Smooth muscle cell (in vitro differentiated cells): Measurements from ENCODE around the gene CHMP2B. TPM values are rescaled to one million over a fixed set of nuclear protein-coding genes. Genes with fewer than 3 reads are reported as not detected.

Experiments
- DNase-seq: peaks from one replicate; lab custom pipeline; 2025; ENCODE audit not compliant: unreplicated experiment; lab: John Stamatoyannopoulos, UW
- H2AFZ ChIP-seq: fragments of 200-600 bp; sonication (generic); 2 replicates; pipeline ENCODE4 v1.6.0; 2016; ENCODE audit warnings: antibody characterized with exemption, low read depth, mild to moderate bottlenecking
- H3F3A ChIP-seq: fragments of 200-600 bp; sonication (generic); 2 replicates; pipeline ENCODE4 v1.6.0; 2017; ENCODE audit warnings: antibody characterized with exemption, low read depth
- H3K27ac ChIP-seq: fragments of 200-600 bp; sonication (generic); 2 replicates; pipeline ENCODE4 v1.5.1; 2016; ENCODE audit warnings: low read depth, mild to moderate bottlenecking
- H3K27me3 ChIP-seq: fragments of 200-600 bp; sonication (generic); 2 replicates; pipeline ENCODE4 v1.6.1; 2016; ENCODE audit warnings: low read depth, mild to moderate bottlenecking
- H3K36me3 ChIP-seq: fragments of 200-600 bp; sonication (generic); 2 replicates; pipeline ENCODE4 v1.5.1; 2016; ENCODE audit warnings: low read depth
- H3K4me1 ChIP-seq: fragments of 200-600 bp; sonication (generic); 2 replicates; pipeline ENCODE4 v1.5.1; 2016; ENCODE audit warnings: low read depth
- H3K4me2 ChIP-seq: fragments of 200-600 bp; sonication (generic); 2 replicates; pipeline ENCODE4 v1.6.0; 2016; ENCODE audit warnings: mild to moderate bottlenecking
- H3K4me3 ChIP-seq: fragments of 200-600 bp; sonication (generic); 2 replicates; pipeline ENCODE4 v1.5.1; 2016; ENCODE audit warnings: mild to moderate bottlenecking
- H3K79me2 ChIP-seq: fragments of 200-600 bp; sonication (generic); 2 replicates; pipeline ENCODE4 v1.6.0; 2016; ENCODE audit warnings: low read depth, mild to moderate bottlenecking
- H3K9ac ChIP-seq: fragments of 200-600 bp; sonication (generic); 2 replicates; pipeline ENCODE4 v1.6.0; 2016; ENCODE audit warnings: low read depth
- H3K9me3 ChIP-seq: fragments of 200-600 bp; sonication (generic); replicated peaks from 2 replicates; pipeline ENCODE4 v1.5.1; 2016; ENCODE audit warnings: low read depth
- H4K20me1 ChIP-seq: fragments of 200-600 bp; sonication (generic); 2 replicates; pipeline ENCODE4 v1.6.0; 2016; ENCODE audit warnings: low read depth
- WGBS: methylation state at CpG from one replicate; pipeline ENCODE4 v1.1.7; 2016; ENCODE audit warnings: low lambda C conversion rate; 5-methylcytosine and 5-hydroxymethylcytosine counted together
- polyA plus RNA-seq: library from polyadenylated mRNA; unstranded; fragments of >200 nt; fragmentation: Nextera tagmentation; extraction: Ambion mirVana; gene quantifications from 2 replicates; pipeline ENCODE4 v1.2.1, GENCODE V29; 2016
- total RNA-seq: library from RNA; depleted of rRNA; stranded (reverse); fragments of >200 nt; gene quantifications from 2 replicates; pipeline ENCODE4 v1.2.3, GENCODE V29; 2014
- TF ChIP-seq, protein P1 (sequence below): fragments of 200-600 bp; sonication (generic); IDR thresholded peaks from 2 replicates; pipeline ENCODE4 v1.5.1; 2017; ENCODE audit warnings: borderline replicate concordance, mild to moderate bottlenecking, antibody characterized with exemption; ENCODE audit not compliant: insufficient read depth, poor library complexity, severe bottlenecking

CHMP2B gene
- total and polyA plus RNA-seq, 2 experiments from 2014 or later = 43.2 to 52.0 TPM

DNA sequence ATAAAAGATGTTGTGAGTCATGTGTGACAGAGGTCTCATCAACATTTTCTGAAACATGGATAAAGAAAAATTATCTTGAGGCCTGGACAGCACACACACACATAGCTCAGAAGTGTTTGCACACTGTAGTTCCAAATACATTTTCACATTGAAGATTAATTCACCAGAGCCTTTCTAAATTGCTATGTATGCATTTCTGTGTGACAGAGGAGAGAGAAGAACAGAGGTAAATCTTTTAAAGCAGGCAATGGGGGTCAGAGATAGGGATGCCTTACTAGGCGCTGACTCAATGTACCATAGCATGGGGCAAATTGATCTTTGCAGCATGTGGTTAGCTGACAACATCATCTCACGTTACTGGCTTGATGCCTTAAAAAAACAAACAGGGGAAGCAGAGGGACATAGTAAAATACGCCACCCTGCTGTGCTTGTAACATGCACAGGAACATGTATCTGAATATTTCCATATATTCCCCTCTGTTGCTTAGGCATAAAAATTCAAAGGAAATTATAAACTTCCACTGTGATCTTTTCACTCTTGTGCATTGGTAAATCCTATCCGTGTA, 41.6 kb downstream of the CHMP2B start:
- Histone ChIP-seq H4K20me1 (no peaks in the 10 kb centered on the region), H3K9ac (no peak overlapping the region), H3K4me1 (no peaks in the 10 kb centered on the region), H3K79me2 (no peaks in the 10 kb centered on the region), H3F3A (no peaks in the 10 kb centered on the region), H3K4me2 (no peak overlapping the region), H3K27me3 (no peaks in the 10 kb centered on the region), H3K9me3 (no peaks in the 10 kb centered on the region), H3K27ac (no peak overlapping the region), H3K4me3 (no peak overlapping the region), H3K36me3 (no peaks in the 10 kb centered on the region), H2AFZ (no peak overlapping the region)
- DNase-seq = no peak
- TF ChIP-seq, protein P1, sequence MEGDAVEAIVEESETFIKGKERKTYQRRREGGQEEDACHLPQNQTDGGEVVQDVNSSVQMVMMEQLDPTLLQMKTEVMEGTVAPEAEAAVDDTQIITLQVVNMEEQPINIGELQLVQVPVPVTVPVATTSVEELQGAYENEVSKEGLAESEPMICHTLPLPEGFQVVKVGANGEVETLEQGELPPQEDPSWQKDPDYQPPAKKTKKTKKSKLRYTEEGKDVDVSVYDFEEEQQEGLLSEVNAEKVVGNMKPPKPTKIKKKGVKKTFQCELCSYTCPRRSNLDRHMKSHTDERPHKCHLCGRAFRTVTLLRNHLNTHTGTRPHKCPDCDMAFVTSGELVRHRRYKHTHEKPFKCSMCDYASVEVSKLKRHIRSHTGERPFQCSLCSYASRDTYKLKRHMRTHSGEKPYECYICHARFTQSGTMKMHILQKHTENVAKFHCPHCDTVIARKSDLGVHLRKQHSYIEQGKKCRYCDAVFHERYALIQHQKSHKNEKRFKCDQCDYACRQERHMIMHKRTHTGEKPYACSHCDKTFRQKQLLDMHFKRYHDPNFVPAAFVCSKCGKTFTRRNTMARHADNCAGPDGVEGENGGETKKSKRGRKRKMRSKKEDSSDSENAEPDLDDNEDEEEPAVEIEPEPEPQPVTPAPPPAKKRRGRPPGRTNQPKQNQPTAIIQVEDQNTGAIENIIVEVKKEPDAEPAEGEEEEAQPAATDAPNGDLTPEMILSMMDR = no peak
- 66% methylated on average over 4 of the region's 4 CpGs for WGBS

DNA sequence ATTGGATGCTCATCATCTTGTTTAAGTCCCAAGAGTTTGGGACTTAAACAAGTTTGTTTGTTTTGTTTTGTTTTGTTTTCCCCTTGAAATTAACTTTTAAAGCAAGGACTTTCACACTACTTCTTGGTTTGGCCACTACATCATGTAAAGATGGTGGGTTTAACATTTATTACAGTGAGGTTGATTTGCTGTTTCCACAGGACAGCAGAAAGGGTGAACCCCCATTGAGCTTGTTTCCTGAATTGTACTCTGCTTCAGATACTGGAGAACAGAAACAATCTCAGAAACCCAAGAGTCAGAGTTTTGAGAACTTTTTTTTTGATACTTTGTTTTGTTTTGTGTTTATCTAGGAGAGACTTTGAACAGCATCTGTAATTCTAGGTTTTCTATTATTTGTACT, 42.6 kb downstream of the CHMP2B start:
- no peak overlapping the region for H2AFZ ChIP-seq
- H3K4me3 ChIP-seq = no peak overlapping the region
- no peaks in the 10 kb centered on the region for H3K36me3 ChIP-seq
- no peaks in the 10 kb centered on the region for H4K20me1 ChIP-seq
- H3K79me2 ChIP-seq = no peaks in the 10 kb centered on the region
- H3K27me3 ChIP-seq = no peaks in the 10 kb centered on the region
- TF ChIP-seq, protein P1 = no peak
- no peak overlapping the region for H3K27ac ChIP-seq
- no peaks in the 10 kb centered on the region for H3K4me1 ChIP-seq
- no peak overlapping the region for H3K9ac ChIP-seq
- H3F3A ChIP-seq = no peaks in the 10 kb centered on the region
- H3K4me2 ChIP-seq = no peak overlapping the region
- DNase-seq = no peak
- H3K9me3 ChIP-seq = no peaks in the 10 kb centered on the region

DNA sequence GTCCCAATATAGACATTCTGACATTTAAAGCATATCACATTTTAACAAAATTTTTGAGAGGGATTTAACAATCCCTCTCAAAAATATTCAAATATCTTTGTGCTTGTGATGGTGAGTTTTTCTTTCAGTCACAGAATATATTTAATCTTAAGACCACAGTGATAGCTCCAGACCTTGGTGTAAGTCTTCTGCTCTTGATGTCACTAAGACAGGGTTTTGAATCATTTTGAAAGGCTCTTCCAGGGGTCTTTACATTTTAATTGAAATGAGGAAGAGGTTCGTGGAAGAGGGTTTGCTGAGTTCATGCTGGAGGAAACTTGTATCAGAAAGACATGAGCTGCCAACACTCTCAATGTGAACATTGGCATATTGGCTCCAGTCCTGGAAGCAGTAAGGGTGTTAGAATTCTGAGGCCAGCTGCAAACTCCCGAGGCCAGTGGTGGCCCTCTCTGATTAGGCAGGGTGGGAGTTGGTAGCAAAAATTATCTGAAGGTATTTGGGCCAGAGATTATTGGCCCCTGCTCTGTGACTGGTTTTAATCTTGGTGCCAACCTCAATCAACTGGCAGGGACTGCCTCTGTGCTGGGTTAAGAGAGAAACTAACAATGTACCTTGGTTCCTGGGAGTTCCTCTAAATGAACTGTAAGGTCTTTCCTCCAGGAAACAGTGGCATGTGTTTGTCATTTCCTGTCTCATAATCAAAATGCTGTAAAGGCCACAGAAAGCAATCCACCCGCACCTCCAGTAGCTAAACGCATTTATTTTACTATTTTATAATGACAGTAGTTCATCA, 44.0 kb downstream of the CHMP2B start:
- DNase-seq = no peak
- Histone ChIP-seq H3K27ac (no peak overlapping the region), H4K20me1 (no peaks in the 10 kb centered on the region), H3K4me2 (no peak overlapping the region), H3F3A (no peaks in the 10 kb centered on the region), H3K4me1 (no peaks in the 10 kb centered on the region), H3K9ac (no peak overlapping the region), H2AFZ (peak overlapping the region; percentile 29), H3K9me3 (no peaks in the 10 kb centered on the region), H3K79me2 (no peaks in the 10 kb centered on the region), H3K4me3 (no peak overlapping the region), H3K36me3 (no peaks in the 10 kb centered on the region), H3K27me3 (no peaks in the 10 kb centered on the region)
- TF ChIP-seq, protein P1 = no peak
- 81% methylated on average over 4 of the region's 4 CpGs for WGBS
